ENCODE measurements around the gene ZNF675.

- no peak for TF ChIP-seq E2F8 (IDR thresholded peaks at IDR 0.05; ENCODE audit: low read depth, partially characterized antibody)
- TF ChIP-seq ZNF175 (CRISPR knock-in tag; IDR thresholded peaks at IDR 0.05; ENCODE audit: low read depth), result no peak
Observed at GRCh38 chr19:23718802-23719201, 31.8 kb upstream of the ZNF675 start.
